Stomach (tissue), 9 donors: ENCODE results near the gene COL13A1. TPM values are rescaled to one million over a fixed set of nuclear protein-coding genes. Genes with fewer than 3 reads are reported as not detected.

Source experiments
- DNase-seq, 2 donors: peaks; one replicate each; pipeline versions ENCODE4 v3.0.0 to v3.0.0-alpha.2; 2013 to 2019
- H3K27ac ChIP-seq, 5 donors: fragments of 200-600 bp in 4 of 5; sonication (generic) in 4 of 5; one replicate each; pipeline ENCODE4 v1.5.1; 2013 to 2019; ENCODE audit warnings: mild to moderate bottlenecking in 1 of 5, moderate library complexity in 1 of 5
- H3K27me3 ChIP-seq, 3 donors: fragments of 200-600 bp; sonication (generic); one replicate each; pipeline ENCODE4 v1.5.1; 2017 to 2019; ENCODE audit warnings: mixed run types in 1 of 3
- H3K36me3 ChIP-seq, 4 donors: fragments of 200-600 bp; sonication (generic); 1 replicate in 3 of 4; 2 replicates in 1 of 4; pipeline ENCODE4 v1.5.1; 2016 to 2019
- H3K4me1 ChIP-seq, 4 donors: fragments of 200-600 bp; sonication (generic); one replicate each; pipeline ENCODE4 v1.5.1; 2016 to 2019
- H3K4me3 ChIP-seq, 4 donors: fragments of 200-600 bp; sonication (generic) in 3 of 4; one replicate each; pipeline ENCODE4 v1.5.1; 2016 to 2019; ENCODE audit warnings: mild to moderate bottlenecking in 1 of 4
- H3K9me3 ChIP-seq, 4 donors: fragments of 200-600 bp; sonication (generic); one replicate each; pipeline ENCODE4 v1.5.1; 2016 to 2019
- EP300 ChIP-seq: sonication (generic); formaldehyde crosslinking; IDR thresholded peaks from one replicate; pipeline ENCODE4 v1.6.1; 2017; ENCODE audit warnings: antibody characterized with exemption
- POLR2A ChIP-seq, 4 donors: fragments of 450-650 bp; IDR thresholded peaks; one replicate each; pipeline ENCODE4 v1.6.1; 2016; ENCODE audit warnings: antibody characterized with exemption in 4 of 4, control low read depth in 2 of 4, mild to moderate bottlenecking in 1 of 4, moderate library complexity in 1 of 4
- POLR2AphosphoS5 ChIP-seq, 3 donors: sonication (generic); formaldehyde crosslinking; IDR thresholded peaks; one replicate each; pipeline ENCODE4 v1.6.1; 2016; ENCODE audit warnings: antibody characterized with exemption in 3 of 3
- WGBS, 5 donors: extraction: QIAGEN DNeasy Blood & Tissue Kit in 3 of 5; methylation state at CpG; one replicate each; pipeline versions ENCODE4 v1.1.5 to v1.1.7; 2013 to 2018; 5-methylcytosine and 5-hydroxymethylcytosine counted together
- intact Hi-C: fragments of 100-400 bp; cut with DNase I; formaldehyde crosslinking; loops from one replicate; pipeline ENCODE4 v1.15.1; 2023; ENCODE audit warnings: low total_unique reads
- polyA plus RNA-seq, 3 donors: library from polyadenylated mRNA; stranded (reverse); fragments of 200-250 nt; gene quantifications; one replicate each; pipeline ENCODE4 v1.2.3, GENCODE V29; 2013
- total RNA-seq, 5 donors: library from RNA; depleted of rRNA; stranded (reverse); fragments of >200 nt; gene quantifications; one replicate each; pipeline versions ENCODE4 v1.1.0 to v1.2.3, GENCODE V29; 2014 to 2016
- TF ChIP-seq, protein P1 (sequence below), 7 experiments: fragments of 450-650 bp in 4 of 7; fragments of 200-600 bp in 3 of 7; sonication (generic) in 3 of 7; IDR thresholded peaks; one replicate each; pipeline ENCODE4 v1.5.1; 2016 to 2019; ENCODE audit warnings: antibody characterized with exemption in 7 of 7, control low read depth in 2 of 7, mild to moderate bottlenecking in 1 of 7
- donor health status: healthy with polysubstance abuse.
- donor health status: Bipolar disorder and iron deficiency.
- donor health status: healthy.

COL13A1 gene
- total and polyA plus RNA-seq, 8 donors = 0.58 to 9.9 (median 6.9) TPM

DNA sequence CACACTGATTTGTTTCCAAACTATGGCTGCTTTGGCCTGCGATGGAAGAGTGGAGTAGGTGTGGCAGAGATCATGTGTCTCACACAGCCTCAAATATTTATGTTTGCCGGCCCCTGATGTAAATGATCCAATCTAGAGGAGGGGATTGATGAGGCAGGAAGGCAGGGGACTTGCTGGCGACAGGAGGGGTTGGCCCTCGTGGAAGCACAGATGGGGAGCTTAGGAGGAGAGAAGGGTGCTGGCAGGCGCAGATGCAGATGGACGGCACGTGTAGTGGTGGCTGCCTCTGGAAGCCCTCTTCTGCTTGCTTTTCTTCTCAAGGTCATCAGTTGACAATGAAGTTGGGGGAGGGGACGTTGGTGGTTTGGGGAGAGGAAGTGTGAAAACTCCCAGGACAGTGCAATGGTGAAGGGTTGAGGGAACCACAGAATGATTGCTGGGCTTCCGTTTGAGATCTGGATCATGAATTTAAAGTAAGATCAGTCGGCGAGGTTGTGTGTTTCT, 15.4 kb downstream of the COL13A1 start:
- H3K4me3 ChIP-seq = no peak overlapping the region
- 24 to 40% (median 32%) methylated on average over 10 to 11 of the region's 11 CpGs for WGBS, 5 donors
- no peak overlapping the region for H3K27ac ChIP-seq
- intact Hi-C loops = no loop called here
- H3K9me3 ChIP-seq = no peaks in the 10 kb centered on the region
- H3K4me1 ChIP-seq = peaks cover 0 to 12% (median 5%) of the 10 kb centered on the region in 4 donors
- no peak for TF ChIP-seq POLR2A (IDR thresholded peaks at IDR 0.05)
- no peaks in the 10 kb centered on the region for H3K27me3 ChIP-seq
- no peaks in the 10 kb centered on the region for H3K36me3 ChIP-seq
- DNase-seq = peak in 1 of 2 donors; percentile 47

DNA sequence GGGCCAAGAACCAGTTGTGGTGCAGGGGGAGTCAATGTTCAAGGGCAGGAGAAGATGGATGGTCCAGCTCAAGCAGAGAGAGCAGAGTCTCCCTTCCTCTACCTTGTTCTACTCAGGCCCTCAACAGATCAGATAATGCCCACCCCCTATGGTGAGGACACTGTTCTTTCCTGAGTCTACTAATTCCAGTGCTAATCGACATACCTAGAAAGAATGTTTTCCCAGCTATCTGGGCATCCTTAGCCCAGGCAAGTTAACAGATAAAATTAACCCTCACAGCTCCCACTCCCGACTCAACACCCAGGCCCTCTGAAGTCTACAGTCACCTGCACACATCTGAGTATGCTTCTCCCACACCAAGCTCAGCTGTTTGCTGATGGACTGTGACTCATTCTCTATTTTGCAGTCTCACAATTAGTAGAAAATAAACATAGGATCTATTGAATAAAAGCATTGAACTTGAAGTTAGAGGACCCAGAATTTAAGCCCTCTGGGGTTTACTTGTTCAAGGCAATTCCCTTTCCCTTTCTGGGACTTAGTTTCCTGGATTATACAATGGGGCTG, 17.1 kb downstream of the COL13A1 start:
- no peaks in the 10 kb centered on the region for H3K36me3 ChIP-seq
- H3K9me3 ChIP-seq = no peaks in the 10 kb centered on the region
- intact Hi-C loops = no loop called here
- TF ChIP-seq, protein P1, sequence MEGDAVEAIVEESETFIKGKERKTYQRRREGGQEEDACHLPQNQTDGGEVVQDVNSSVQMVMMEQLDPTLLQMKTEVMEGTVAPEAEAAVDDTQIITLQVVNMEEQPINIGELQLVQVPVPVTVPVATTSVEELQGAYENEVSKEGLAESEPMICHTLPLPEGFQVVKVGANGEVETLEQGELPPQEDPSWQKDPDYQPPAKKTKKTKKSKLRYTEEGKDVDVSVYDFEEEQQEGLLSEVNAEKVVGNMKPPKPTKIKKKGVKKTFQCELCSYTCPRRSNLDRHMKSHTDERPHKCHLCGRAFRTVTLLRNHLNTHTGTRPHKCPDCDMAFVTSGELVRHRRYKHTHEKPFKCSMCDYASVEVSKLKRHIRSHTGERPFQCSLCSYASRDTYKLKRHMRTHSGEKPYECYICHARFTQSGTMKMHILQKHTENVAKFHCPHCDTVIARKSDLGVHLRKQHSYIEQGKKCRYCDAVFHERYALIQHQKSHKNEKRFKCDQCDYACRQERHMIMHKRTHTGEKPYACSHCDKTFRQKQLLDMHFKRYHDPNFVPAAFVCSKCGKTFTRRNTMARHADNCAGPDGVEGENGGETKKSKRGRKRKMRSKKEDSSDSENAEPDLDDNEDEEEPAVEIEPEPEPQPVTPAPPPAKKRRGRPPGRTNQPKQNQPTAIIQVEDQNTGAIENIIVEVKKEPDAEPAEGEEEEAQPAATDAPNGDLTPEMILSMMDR (IDR thresholded peaks at IDR 0.05) = no peak
- TF ChIP-seq POLR2A (IDR thresholded peaks at IDR 0.05) (no peak), EP300 (no peak), POLR2AphosphoS5 (IDR thresholded peaks at IDR 0.05) (no peak)
- WGBS, 5 donors = 71 to 90% (median 76%) methylated on average over 2 of the region's 2 CpGs
- no peak overlapping the region for H3K27ac ChIP-seq
- no peak overlapping the region for H3K4me3 ChIP-seq
- DNase-seq = no peak
- no peaks in the 10 kb centered on the region for H3K27me3 ChIP-seq
- peaks cover 0 to 12% (median 5%) of the 10 kb centered on the region in 4 donors for H3K4me1 ChIP-seq

GRCh38 chr10:69819716-69820506, 18.2 kb downstream of the COL13A1 start:
- no peak for DNase-seq
- TF ChIP-seq, protein P1 (IDR thresholded peaks at IDR 0.05) = no peak
- TF ChIP-seq POLR2AphosphoS5 (IDR thresholded peaks at IDR 0.05) (no peak), EP300 (no peak), POLR2A (IDR thresholded peaks at IDR 0.05) (no peak)
- H3K27ac ChIP-seq = no peak overlapping the region
- H3K4me3 ChIP-seq = no peak overlapping the region
- intact Hi-C loops = no loop called here
- H3K4me1 ChIP-seq = peaks cover 0 to 12% (median 5%) of the 10 kb centered on the region in 4 donors
- WGBS, 5 donors = 68 to 89% (median 78%) methylated on average over 4 to 5 of the region's 5 CpGs
- no peaks in the 10 kb centered on the region for H3K36me3 ChIP-seq
- H3K27me3 ChIP-seq = no peaks in the 10 kb centered on the region
- H3K9me3 ChIP-seq = no peaks in the 10 kb centered on the region

- 73 to 88% (median 84%) methylated on average over 4 of the region's 4 CpGs for WGBS, 5 donors
- Histone ChIP-seq H3K9me3 (no peaks in the 10 kb centered on the region), H3K27ac (no peak overlapping the region), H3K27me3 (no peaks in the 10 kb centered on the region), H3K4me1 (peaks cover 0 to 12% (median 5%) of the 10 kb centered on the region in 4 donors), H3K36me3 (no peaks in the 10 kb centered on the region), H3K4me3 (no peak overlapping the region)
- intact Hi-C loops = no loop called here
- DNase-seq = no peak
- TF ChIP-seq POLR2AphosphoS5 (IDR thresholded peaks at IDR 0.05) (no peak), POLR2A (IDR thresholded peaks at IDR 0.05) (no peak), EP300 (no peak)
- TF ChIP-seq, protein P1 (IDR thresholded peaks at IDR 0.05) = no peak
These were observed 19.1 kb downstream of the COL13A1 start for GRCh38 chr10:69820817-69821216.
